ENCODE measurements around the gene PIK3C2B. TPM values are rescaled to one million over a fixed set of nuclear protein-coding genes. Genes with fewer than 3 reads are reported as not detected.
"Not testable (repeated sequence)": the region's sequence is repeated elsewhere in the genome, so short reads cannot be mapped to it uniquely, and the experiment has no call there.

The PIK3C2B gene
- polyA plus RNA-seq, 1 donor from 2014 or later, result 23.7 TPM

DNA sequence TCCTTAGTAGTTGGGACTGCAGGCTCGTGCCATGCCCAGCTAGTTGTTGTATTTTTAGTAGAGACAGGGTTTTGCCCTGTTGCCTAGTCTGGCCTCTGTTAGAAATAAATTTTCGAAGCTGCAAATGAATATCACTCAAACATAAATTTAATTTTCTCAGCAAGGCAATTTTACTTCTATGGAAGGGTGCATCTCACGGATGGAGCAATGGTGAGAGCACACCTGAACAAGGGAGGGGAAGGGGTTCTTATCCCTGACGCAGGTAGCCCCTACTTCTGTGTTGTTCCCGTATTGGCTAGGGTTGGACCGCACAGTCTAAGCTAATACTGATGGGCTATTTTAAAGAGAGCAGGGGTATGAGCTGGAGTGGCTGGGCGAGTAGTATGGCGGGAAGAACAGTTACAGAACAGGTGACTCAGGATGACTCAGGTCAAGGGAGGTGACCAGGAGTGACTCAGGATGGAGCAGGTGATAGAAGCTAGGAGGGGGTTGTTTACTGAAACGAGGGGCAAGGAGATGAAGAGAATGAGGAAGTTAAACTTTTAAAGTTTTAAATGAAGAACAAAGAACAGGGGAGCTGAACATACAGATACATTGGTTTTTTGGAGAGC, 29.1 kb upstream of the PIK3C2B start:
- no peaks in the 10 kb centered on the region for H3F3A ChIP-seq (ENCODE audit: insufficient read depth, low read length, poor library complexity, severe bottlenecking)
- no peak overlapping the region for H3K4me3 ChIP-seq (ENCODE audit: low read length)
- no peaks in the 10 kb centered on the region for H3K36me3 ChIP-seq (ENCODE audit: insufficient read depth, low read length)
- no peak overlapping the region for H3K4me2 ChIP-seq (ENCODE audit: low read length)
- H4K20me1 ChIP-seq (ENCODE audit: insufficient read depth), result no peaks in the 10 kb centered on the region
- no peak overlapping the region for H3K9ac ChIP-seq (ENCODE audit: low read length)
- H2AFZ ChIP-seq (ENCODE audit: low read depth, low read length), result no peak overlapping the region
- H3K9me2 ChIP-seq (ENCODE audit: insufficient read depth, low read length), result no peaks in the 10 kb centered on the region
- TF ChIP-seq POLR2AphosphoS5 (IDR thresholded peaks at IDR 0.05) (no peak), TAF1 (IDR thresholded peaks at IDR 0.05; ENCODE audit: low read depth) (no peak), SMC3 (conservative IDR thresholded peaks at IDR 0.05; ENCODE audit: poor library complexity) (no peak), RAD21 (conservative IDR thresholded peaks at IDR 0.05) (no peak), EZH2 (IDR thresholded peaks at IDR 0.05; ENCODE audit: borderline replicate concordance, insufficient read depth, low read length, poor library complexity, severe bottlenecking) (no peak), EP300 (conservative IDR thresholded peaks at IDR 0.05; ENCODE audit: poor library complexity, severe bottlenecking) (no peak), MXI1 (conservative IDR thresholded peaks at IDR 0.05; ENCODE audit: poor library complexity, severe bottlenecking) (no peak)
- TF ChIP-seq, protein P1, sequence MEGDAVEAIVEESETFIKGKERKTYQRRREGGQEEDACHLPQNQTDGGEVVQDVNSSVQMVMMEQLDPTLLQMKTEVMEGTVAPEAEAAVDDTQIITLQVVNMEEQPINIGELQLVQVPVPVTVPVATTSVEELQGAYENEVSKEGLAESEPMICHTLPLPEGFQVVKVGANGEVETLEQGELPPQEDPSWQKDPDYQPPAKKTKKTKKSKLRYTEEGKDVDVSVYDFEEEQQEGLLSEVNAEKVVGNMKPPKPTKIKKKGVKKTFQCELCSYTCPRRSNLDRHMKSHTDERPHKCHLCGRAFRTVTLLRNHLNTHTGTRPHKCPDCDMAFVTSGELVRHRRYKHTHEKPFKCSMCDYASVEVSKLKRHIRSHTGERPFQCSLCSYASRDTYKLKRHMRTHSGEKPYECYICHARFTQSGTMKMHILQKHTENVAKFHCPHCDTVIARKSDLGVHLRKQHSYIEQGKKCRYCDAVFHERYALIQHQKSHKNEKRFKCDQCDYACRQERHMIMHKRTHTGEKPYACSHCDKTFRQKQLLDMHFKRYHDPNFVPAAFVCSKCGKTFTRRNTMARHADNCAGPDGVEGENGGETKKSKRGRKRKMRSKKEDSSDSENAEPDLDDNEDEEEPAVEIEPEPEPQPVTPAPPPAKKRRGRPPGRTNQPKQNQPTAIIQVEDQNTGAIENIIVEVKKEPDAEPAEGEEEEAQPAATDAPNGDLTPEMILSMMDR (IDR thresholded peaks at IDR 0.05; ENCODE audit: poor library complexity, severe bottlenecking), result no peak
- TF ChIP-seq, protein P2, sequence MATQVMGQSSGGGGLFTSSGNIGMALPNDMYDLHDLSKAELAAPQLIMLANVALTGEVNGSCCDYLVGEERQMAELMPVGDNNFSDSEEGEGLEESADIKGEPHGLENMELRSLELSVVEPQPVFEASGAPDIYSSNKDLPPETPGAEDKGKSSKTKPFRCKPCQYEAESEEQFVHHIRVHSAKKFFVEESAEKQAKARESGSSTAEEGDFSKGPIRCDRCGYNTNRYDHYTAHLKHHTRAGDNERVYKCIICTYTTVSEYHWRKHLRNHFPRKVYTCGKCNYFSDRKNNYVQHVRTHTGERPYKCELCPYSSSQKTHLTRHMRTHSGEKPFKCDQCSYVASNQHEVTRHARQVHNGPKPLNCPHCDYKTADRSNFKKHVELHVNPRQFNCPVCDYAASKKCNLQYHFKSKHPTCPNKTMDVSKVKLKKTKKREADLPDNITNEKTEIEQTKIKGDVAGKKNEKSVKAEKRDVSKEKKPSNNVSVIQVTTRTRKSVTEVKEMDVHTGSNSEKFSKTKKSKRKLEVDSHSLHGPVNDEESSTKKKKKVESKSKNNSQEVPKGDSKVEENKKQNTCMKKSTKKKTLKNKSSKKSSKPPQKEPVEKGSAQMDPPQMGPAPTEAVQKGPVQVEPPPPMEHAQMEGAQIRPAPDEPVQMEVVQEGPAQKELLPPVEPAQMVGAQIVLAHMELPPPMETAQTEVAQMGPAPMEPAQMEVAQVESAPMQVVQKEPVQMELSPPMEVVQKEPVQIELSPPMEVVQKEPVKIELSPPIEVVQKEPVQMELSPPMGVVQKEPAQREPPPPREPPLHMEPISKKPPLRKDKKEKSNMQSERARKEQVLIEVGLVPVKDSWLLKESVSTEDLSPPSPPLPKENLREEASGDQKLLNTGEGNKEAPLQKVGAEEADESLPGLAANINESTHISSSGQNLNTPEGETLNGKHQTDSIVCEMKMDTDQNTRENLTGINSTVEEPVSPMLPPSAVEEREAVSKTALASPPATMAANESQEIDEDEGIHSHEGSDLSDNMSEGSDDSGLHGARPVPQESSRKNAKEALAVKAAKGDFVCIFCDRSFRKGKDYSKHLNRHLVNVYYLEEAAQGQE (IDR thresholded peaks at IDR 0.05; ENCODE audit: borderline replicate concordance), result no peak
- H3K79me2 ChIP-seq (replicated peaks; ENCODE audit: insufficient read depth, low read length), result peaks cover 40% of the 10 kb centered on the region
- no peaks in the 10 kb centered on the region for H3K27me3 ChIP-seq (ENCODE audit: insufficient read depth, low read depth, low read length)
- no peak overlapping the region for H3K27ac ChIP-seq (ENCODE audit: low read length)
- H3K9me3 ChIP-seq (ENCODE audit: low read length), result no peaks in the 10 kb centered on the region

DNA sequence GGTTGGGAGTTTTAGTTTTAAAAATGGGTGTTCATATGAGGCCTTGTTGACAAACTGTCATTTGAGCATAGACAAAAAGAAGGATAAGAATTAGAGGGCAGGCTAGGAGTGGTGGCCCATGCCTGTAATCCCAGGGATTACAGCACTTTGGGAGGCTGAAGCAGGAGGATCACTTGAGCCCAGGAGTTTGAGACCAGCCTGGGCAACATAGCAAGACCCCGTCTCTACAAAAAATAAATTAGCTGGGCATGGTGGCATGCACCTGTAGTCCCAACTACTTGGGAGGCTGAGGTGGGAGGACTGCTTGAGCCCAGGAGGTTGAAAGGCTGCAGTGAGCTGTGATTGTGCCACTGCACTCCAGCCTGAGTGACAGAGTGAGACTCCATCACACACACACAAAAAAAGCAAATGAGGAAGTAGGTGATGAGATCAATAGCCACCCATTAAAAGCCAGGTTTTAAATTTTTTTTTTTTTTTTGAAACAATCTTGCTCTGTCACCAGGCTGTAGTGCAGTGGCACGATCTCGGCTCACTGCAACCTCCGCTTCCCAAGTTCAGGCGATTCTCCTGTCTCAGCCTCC, 27.4 kb upstream of the PIK3C2B start:
- not testable (repeated sequence) for H3K27ac ChIP-seq (ENCODE audit: low read length); H3K36me3 ChIP-seq (ENCODE audit: insufficient read depth, low read length); H3K9me3 ChIP-seq (ENCODE audit: low read length); H4K20me1 ChIP-seq (ENCODE audit: insufficient read depth); H2AFZ ChIP-seq (ENCODE audit: low read depth, low read length); H3K9ac ChIP-seq (ENCODE audit: low read length); H3F3A ChIP-seq (ENCODE audit: insufficient read depth, low read length, poor library complexity, severe bottlenecking); H3K27me3 ChIP-seq (ENCODE audit: insufficient read depth, low read depth, low read length); H3K4me3 ChIP-seq (ENCODE audit: low read length); H3K9me2 ChIP-seq (ENCODE audit: insufficient read depth, low read length); H3K4me2 ChIP-seq (ENCODE audit: low read length)
- H3K79me2 ChIP-seq (replicated peaks; ENCODE audit: insufficient read depth, low read length), result peaks cover 57% of the 10 kb centered on the region

Data from neural cell (in vitro differentiated cells).